Measurements from ENCODE around the gene GNG12.

GNG12 gene

DNA sequence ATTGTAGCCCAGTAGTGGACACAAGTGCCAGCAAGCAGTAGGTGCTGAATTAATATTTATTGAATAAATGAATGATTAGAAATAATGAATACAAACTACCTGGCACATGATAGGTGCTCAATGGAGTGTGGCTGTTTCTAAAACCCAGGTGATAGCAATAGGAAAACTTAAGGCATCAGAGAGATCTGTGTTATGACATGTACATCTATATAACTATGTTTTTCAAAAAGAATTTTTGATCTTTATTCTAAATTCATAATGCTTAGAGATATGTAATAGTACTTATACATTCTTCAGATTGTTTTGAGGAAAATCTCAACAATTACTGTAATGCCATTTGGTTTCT is 143.3 kb downstream of the GNG12 start (continued):
- TF ChIP-seq, protein P1, sequence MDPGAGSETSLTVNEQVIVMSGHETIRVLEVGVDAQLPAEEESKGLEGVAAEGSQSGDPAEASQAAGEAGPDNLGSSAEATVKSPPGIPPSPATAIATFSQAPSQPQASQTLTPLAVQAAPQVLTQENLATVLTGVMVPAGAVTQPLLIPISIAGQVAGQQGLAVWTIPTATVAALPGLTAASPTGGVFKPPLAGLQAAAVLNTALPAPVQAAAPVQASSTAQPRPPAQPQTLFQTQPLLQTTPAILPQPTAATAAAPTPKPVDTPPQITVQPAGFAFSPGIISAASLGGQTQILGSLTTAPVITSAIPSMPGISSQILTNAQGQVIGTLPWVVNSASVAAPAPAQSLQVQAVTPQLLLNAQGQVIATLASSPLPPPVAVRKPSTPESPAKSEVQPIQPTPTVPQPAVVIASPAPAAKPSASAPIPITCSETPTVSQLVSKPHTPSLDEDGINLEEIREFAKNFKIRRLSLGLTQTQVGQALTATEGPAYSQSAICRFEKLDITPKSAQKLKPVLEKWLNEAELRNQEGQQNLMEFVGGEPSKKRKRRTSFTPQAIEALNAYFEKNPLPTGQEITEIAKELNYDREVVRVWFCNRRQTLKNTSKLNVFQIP (CRISPR knock-in tag; IDR thresholded peaks at IDR 0.05; ENCODE audit: borderline replicate concordance, low read depth): no peak
- TF ChIP-seq ZNF8 (CRISPR knock-in tag; IDR thresholded peaks at IDR 0.05) (no peak), ISL1 (CRISPR knock-in tag; IDR thresholded peaks at IDR 0.05) (no peak), PPARA (CRISPR knock-in tag; IDR thresholded peaks at IDR 0.05; ENCODE audit: borderline replicate concordance) (no peak), ZNF70 (CRISPR knock-in tag; IDR thresholded peaks at IDR 0.05) (no peak)

DNA sequence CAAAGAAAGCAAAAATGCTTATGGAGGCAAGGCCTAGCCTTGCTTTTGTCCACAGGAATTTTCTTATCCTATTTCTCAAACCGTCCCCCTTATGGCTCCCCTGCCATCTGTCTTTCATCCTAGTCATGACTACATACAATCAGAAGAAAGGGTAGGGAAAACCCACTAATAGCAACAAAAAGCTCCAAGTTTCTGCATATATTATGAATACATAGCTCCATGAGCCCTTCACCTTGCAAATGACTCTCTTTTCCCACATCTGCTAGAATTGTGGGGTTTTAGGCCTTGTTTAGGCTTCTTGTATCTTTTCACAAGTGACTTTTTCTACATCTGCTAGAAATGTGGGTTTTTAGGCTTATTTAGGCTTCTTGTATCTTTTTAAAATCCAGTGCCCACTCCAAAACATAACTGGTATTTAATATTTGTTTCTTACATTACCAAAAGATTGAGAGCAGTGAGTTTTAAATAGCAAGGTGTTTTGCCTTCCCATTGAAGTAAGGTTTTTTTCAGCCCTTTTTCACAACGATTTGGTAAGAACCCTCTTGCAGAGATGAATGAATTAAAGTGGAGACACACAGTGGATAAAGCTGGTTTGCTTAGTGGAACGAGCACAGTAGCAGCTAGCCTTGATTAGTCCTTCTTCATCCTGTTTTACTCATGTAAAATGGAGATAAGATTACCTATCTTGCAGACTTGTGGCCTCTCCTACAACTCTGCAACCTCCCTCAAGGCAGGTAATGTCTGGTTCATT is 143.8 kb downstream of the GNG12 start:
- ATAC-seq: no peak
- TF ChIP-seq, protein P2, sequence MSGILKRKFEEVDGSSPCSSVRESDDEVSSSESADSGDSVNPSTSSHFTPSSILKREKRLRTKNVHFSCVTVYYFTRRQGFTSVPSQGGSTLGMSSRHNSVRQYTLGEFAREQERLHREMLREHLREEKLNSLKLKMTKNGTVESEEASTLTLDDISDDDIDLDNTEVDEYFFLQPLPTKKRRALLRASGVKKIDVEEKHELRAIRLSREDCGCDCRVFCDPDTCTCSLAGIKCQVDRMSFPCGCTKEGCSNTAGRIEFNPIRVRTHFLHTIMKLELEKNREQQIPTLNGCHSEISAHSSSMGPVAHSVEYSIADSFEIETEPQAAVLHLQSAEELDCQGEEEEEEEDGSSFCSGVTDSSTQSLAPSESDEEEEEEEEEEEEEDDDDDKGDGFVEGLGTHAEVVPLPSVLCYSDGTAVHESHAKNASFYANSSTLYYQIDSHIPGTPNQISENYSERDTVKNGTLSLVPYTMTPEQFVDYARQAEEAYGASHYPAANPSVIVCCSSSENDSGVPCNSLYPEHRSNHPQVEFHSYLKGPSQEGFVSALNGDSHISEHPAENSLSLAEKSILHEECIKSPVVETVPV (CRISPR knock-in tag; IDR thresholded peaks at IDR 0.05): 0 out of 2 replicates have a peak, but pooled peaks have one; percentile 14
- TF ChIP-seq, protein P3, sequence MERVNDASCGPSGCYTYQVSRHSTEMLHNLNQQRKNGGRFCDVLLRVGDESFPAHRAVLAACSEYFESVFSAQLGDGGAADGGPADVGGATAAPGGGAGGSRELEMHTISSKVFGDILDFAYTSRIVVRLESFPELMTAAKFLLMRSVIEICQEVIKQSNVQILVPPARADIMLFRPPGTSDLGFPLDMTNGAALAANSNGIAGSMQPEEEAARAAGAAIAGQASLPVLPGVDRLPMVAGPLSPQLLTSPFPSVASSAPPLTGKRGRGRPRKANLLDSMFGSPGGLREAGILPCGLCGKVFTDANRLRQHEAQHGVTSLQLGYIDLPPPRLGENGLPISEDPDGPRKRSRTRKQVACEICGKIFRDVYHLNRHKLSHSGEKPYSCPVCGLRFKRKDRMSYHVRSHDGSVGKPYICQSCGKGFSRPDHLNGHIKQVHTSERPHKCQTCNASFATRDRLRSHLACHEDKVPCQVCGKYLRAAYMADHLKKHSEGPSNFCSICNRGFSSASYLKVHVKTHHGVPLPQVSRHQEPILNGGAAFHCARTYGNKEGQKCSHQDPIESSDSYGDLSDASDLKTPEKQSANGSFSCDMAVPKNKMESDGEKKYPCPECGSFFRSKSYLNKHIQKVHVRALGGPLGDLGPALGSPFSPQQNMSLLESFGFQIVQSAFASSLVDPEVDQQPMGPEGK (CRISPR knock-in tag; IDR thresholded peaks at IDR 0.05; ENCODE audit: borderline replicate concordance): peak; percentile 11; the same call in 1 of the 2 replicates
- TF ChIP-seq ARNTL (CRISPR knock-in tag; IDR thresholded peaks at IDR 0.05; ENCODE audit: borderline replicate concordance, low read depth) (no peak), ZNF8 (CRISPR knock-in tag; IDR thresholded peaks at IDR 0.05) (no peak), GLIS3 (CRISPR knock-in tag; IDR thresholded peaks at IDR 0.05) (peak; percentile 9; the same call in 1 of the 2 replicates), TCF4 (CRISPR knock-in tag; IDR thresholded peaks at IDR 0.05; ENCODE audit: borderline replicate concordance) (0 out of 2 replicates have a peak, but pooled peaks have one; percentile 3), ESRRG (CRISPR knock-in tag; IDR thresholded peaks at IDR 0.05) (no peak; the same call in 1 of the 2 replicates), SNAI2 (CRISPR knock-in tag; IDR thresholded peaks at IDR 0.05) (no peak), CSDC2 (CRISPR knock-in tag; IDR thresholded peaks at IDR 0.05) (no peak), ISL1 (CRISPR knock-in tag; IDR thresholded peaks at IDR 0.05) (no peak)
- TF ChIP-seq, protein P4, sequence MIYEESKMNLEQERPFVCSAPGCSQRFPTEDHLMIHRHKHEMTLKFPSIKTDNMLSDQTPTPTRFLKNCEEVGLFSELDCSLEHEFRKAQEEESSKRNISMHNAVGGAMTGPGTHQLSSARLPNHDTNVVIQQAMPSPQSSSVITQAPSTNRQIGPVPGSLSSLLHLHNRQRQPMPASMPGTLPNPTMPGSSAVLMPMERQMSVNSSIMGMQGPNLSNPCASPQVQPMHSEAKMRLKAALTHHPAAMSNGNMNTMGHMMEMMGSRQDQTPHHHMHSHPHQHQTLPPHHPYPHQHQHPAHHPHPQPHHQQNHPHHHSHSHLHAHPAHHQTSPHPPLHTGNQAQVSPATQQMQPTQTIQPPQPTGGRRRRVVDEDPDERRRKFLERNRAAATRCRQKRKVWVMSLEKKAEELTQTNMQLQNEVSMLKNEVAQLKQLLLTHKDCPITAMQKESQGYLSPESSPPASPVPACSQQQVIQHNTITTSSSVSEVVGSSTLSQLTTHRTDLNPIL (CRISPR knock-in tag; IDR thresholded peaks at IDR 0.05; ENCODE audit: low read depth): peak; percentile 15; the same call in 1 of the 2 replicates
- TF ChIP-seq, protein P5, sequence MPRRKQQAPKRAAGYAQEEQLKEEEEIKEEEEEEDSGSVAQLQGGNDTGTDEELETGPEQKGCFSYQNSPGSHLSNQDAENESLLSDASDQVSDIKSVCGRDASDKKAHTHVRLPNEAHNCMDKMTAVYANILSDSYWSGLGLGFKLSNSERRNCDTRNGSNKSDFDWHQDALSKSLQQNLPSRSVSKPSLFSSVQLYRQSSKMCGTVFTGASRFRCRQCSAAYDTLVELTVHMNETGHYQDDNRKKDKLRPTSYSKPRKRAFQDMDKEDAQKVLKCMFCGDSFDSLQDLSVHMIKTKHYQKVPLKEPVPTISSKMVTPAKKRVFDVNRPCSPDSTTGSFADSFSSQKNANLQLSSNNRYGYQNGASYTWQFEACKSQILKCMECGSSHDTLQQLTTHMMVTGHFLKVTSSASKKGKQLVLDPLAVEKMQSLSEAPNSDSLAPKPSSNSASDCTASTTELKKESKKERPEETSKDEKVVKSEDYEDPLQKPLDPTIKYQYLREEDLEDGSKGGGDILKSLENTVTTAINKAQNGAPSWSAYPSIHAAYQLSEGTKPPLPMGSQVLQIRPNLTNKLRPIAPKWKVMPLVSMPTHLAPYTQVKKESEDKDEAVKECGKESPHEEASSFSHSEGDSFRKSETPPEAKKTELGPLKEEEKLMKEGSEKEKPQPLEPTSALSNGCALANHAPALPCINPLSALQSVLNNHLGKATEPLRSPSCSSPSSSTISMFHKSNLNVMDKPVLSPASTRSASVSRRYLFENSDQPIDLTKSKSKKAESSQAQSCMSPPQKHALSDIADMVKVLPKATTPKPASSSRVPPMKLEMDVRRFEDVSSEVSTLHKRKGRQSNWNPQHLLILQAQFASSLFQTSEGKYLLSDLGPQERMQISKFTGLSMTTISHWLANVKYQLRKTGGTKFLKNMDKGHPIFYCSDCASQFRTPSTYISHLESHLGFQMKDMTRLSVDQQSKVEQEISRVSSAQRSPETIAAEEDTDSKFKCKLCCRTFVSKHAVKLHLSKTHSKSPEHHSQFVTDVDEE (CRISPR knock-in tag; IDR thresholded peaks at IDR 0.05): no peak

DNA sequence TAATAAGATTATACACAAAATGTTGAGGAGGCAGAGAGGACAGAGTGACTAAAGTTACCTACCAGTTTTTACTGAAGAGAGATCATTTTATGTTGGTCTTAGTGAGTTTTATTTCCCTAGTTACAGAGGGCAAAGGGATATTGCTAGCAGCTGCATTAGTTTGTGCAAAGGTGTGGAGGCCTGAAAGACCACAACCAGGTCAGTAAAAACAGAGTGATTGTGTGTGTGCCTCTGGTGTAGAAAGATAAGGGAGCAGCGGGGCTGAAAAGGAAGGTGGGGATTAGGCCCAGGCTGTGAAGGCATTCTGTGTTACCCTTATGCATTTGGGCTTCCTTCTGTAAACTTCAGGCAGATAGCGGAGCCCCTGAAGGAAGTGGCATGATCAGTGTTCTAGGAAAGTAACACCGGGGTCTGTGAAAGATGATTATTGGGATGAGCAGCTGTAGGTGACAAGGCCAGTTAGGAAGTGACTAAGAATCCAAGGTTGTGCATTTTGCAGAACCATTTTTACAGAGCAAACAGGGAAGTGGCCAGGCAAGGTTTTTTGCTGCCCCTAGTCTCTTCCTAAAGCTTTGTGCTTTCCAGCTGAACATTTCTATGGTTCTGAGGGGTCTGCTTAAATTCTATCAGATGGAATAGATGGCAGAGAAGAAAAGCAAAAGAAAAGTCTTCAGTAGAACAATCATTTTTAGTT is 144.6 kb downstream of the GNG12 start:
- TF ChIP-seq, protein P3 (CRISPR knock-in tag; IDR thresholded peaks at IDR 0.05; ENCODE audit: borderline replicate concordance): no peak
- TF ChIP-seq, protein P2 (CRISPR knock-in tag; IDR thresholded peaks at IDR 0.05): 0 out of 2 replicates have a peak, but pooled peaks have one; percentile 6
- TF ChIP-seq ZNF565 (CRISPR knock-in tag; conservative IDR thresholded peaks at IDR 0.05; ENCODE audit: low read depth) (no peak), ZC3H10 (CRISPR knock-in tag; IDR thresholded peaks at IDR 0.05) (peak; percentile 45; the same call in 1 of the 2 replicates), ARNTL (CRISPR knock-in tag; IDR thresholded peaks at IDR 0.05; ENCODE audit: borderline replicate concordance, low read depth) (no peak), PPARA (CRISPR knock-in tag; IDR thresholded peaks at IDR 0.05; ENCODE audit: borderline replicate concordance) (no peak), RARB (CRISPR knock-in tag; IDR thresholded peaks at IDR 0.05) (no peak), TOX (CRISPR knock-in tag; IDR thresholded peaks at IDR 0.05; ENCODE audit: borderline replicate concordance) (no peak), ESRRG (CRISPR knock-in tag; IDR thresholded peaks at IDR 0.05) (peak; percentile 71; the same call in 1 of the 2 replicates)
- TF ChIP-seq, protein P4 (CRISPR knock-in tag; IDR thresholded peaks at IDR 0.05; ENCODE audit: low read depth): peak; percentile 12; the same call in 1 of the 2 replicates
- no peak for ATAC-seq
